Stimulated activated CD4-positive, alpha-beta T cell treated with anti-CD3 and anti-CD28 coated beads, Interleukin-1b, Interleukin-23, amount 100 ng/mL, for 4 hours (primary cell): Measurements from ENCODE around the gene CFAP54.
A peak's percentile ranks its signal among the peaks of the same experiment; 100 is the strongest.
"Not testable (repeated sequence)": the region's sequence is repeated elsewhere in the genome, so short reads cannot be mapped to it uniquely, and the experiment has no call there.

Experiments
- DNase-seq, 2 donors: peaks; one replicate each; pipeline ENCODE4 v3.0.0-alpha.2; 2020; ENCODE audit warnings: low read depth in 2 of 2

The CFAP54 gene

DNA sequence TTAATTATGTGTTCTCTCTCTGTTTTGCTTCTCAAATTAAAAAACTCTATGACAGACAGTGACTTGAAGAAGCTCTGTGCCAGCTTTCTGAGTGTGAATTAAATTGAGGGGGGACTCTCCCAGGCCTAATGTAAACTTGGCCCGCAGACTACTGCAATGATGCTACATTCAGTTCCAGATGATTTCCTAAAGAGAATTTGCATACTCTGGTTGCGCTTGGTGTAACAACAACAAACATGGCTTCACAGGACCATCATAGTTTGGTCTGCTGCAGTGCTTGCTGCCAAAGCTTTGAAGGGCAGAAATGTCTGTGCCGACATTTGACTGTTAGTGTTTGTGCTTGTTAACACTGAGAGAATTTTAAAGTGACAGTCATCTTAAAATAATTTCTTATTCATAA lies 25.0 kb downstream of the CFAP54 start:
- no peak for DNase-seq

DNA sequence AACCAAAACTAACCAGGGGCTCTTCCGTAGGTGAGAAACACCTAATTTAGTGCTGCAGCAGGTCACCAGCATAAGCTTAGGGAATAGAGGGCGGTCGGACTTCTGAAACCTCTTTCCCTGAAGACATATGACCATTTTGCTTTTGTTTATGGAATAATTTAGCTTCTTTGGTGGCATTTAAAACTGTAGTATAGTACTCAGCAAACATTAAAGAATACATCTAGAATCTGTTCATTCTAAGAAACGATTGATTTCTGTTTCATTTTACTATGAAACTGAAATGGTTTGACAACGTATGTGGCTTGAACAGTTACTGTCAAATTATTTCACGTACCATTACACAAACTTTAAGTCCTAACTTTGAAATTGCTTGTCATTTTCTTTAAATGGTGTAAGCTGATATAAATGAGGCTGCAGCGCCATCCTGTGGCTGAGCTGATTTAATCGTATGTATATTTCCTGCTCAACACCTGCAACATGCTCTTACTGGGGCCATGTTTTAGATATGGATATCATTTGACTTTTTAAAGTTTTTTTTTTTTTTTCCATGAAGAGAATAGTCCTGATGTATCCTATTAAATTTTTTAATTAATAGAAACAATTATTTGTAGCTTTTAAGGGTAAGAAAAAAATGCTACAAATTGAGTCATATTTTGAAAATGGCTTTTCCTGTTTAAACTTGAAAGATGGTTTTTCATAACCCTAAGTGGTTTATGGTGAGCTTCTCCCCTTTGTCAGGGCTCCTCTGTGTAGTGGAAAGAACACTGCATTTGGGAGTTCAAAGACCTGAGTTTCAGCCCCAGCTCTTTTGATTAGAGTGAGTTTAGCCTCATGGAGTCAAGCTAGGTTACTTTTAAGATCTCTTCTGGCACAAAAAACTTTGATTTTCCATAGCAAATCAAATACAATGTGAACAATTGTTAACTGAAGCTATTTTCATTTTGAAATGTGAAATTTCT lies 27.4 kb downstream of the CFAP54 start:
- DNase-seq = peak; percentile 81

DNA sequence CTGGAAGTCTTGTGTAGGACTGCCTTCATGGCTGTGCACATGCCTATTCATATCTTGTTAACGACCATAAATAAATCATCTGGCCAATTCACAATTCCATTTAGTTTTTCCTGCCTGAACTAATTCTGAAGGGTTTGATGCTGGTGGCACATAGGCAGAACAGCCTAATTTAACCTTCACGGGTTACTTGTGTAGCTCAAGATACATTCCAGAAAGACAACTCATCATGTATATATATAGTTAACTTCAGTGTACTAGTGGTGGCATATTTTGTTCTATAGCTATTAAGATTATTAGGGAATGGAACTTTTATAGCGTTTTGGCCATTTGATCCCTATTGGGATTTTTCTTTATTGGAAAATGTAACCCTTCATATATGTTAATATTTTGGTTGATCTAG lies 31.4 kb downstream of the CFAP54 start:
- DNase-seq = no peak

- DNase-seq = no peak
Observed at GRCh38 chr12:96521895-96522682, 32.7 kb downstream of the CFAP54 start.

DNA sequence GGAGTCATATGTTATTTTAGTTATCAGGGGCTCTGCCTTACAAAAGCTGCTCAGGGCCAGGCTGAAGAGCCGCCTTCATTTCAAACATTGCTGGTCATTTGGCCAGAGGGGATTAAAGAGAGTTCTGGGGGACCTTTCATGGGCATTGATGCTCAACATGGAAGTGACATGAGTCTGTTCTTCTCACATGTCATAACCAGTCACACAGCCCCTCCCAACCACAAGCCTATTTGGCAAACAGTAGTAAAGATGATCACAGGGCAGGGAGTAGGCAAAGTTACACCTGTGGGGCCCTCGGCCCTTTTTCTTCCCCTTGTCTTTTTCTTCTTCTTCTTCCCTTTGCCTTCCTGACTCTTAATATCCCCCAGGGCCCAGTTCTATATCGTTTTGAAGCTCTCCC lies 33.3 kb downstream of the CFAP54 start:
- DNase-seq = no peak

GRCh38 chr12:96526110-96526509 lies 36.7 kb downstream of the CFAP54 start:
- DNase-seq = no peak

DNA sequence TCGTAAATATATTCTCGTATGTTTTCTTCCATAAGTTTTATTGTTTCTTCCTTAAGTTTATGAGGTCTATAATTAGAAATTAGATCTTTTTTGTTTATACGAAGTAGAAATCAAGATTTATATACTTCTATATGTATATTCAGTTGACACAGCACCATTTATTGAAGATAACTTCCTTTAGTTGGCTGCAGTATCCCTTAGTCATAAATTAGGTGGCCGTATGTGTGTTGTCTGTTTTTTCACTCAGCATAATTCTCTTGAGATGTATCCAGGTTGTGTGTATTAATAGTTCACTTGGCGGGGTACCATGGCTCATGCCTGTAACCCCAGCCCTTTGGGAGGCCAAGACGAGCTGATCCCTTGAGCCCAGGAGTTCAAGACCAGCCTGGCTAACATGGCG lies 40.5 kb downstream of the CFAP54 start:
- DNase-seq = no peak

- DNase-seq = no peak
Observed at GRCh38 chr12:96534339-96534738, 45.0 kb downstream of the CFAP54 start.

DNA sequence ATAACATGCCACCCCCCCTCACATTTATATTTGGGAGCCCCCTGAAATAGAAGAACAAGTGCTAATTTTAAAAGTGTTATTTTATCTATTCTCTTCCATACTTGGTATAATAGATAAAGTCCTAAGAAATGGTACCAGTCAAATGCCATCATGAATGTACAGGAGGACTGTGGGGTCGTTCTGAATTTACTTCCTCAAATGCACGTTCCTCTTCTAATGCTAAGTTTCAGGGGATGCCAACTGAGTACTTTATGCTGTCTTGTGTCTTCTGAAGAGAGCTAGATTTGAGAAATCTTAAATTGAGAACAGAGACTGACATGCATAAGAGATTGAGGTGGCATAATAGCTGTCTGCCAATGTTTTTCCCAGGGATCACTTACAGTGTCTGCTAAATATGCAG lies 59.0 kb downstream of the CFAP54 start:
- no peak for DNase-seq

DNA sequence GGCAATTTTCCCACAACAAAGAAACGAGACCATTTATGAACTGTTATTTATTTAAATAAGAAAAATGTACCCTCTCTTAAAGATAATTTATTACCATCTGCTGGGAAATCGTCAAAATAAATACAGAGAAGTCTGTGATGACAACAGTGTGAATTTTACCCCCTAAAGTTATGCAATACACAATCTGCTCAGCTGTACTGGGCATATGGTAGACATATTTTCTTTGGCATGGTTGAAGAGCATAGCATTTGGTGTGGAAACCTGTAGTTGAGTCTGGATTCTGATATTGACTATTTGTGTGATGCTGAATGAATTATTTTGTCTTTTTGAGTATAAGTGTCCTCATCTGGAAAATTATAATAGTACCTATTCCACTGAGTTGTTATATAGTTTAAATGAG lies 60.0 kb downstream of the CFAP54 start:
- no peak for DNase-seq

DNA sequence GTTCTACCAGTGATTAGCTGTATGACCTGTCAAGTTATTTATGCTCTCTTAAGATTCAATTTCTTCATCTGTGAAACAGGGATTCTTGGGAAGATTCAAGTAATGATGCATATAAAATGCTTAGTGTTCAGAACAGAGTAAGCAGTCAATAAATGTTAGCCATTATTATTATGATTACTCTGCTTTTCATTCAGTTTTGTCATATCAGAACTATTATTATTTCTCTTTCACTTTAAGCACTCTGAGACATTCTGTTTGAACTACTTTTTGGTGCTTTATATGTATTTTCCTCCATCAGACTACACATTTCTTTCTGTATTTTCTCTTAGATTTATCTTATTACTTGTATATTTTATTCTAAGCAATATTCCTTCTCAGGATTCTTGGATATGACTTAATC lies 81.2 kb downstream of the CFAP54 start:
- no peak for DNase-seq

DNA sequence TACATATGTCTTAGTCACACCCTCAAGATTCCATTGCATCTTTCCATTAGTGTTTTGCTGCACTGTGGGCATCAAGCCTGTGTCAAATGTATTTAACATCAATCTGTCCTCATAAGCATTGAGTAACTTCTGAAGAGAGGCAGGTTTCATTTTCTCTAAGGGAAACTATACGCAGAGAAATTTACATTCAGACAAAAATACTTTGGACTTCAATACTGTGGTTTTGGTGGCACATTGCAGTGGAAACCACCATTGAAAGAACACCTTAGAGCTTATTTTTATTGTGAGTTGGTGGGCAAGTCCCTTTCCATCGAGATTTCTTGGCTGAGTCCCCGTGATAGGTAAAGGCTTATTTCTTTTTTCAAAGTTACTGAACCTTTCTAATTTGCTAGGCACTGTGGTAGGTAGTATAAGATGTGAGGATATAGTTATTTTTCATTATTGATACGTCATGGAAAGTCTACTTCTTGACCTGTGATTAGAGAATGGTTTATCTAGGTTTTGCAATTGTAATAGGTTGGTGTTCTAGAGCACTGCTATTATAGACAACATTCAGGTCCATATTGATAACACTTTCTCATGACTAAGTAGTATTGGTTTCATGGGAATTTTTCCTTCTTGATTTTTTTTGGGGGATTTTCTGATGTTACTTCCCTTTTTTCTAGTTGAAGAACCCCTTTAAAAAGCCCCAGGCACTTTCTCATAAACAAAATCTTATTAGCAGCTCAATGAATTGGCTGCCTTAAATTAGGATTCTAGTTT lies 81.9 kb downstream of the CFAP54 start:
- DNase-seq = no peak

DNA sequence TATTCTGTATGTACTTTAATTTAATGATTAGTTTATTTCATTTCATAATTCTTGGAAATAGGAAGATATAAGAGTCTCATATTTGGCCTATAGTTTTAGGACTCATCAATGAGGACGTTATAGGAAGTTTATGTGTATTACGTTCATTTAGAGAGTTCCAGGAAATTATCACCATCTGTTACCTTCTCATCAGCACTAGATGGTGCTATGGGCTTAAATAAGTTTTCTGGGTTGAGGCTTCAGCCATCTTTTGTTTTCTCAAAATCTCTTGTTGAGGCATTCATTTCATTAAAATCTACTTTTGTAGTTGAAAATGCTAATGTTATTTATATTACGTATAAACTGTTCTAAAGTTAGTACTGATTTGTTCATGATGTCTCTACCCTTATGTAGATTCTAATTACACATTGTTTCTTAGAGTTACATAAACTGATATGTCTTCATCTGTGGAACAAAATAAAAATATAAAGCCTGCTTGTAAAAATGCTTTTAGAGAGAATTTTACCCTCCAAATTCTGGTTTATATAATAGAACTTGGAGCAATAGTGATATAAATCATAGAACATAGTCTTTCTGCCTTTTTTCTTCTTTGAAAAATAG lies 89.2 kb downstream of the CFAP54 start:
- no peak for DNase-seq

- DNase-seq = no peak
Observed at GRCh38 chr12:96585977-96586376, 96.6 kb downstream of the CFAP54 start.

GRCh38 chr12:96587691-96588090 lies 98.3 kb downstream of the CFAP54 start:
- DNase-seq = no peak

DNA sequence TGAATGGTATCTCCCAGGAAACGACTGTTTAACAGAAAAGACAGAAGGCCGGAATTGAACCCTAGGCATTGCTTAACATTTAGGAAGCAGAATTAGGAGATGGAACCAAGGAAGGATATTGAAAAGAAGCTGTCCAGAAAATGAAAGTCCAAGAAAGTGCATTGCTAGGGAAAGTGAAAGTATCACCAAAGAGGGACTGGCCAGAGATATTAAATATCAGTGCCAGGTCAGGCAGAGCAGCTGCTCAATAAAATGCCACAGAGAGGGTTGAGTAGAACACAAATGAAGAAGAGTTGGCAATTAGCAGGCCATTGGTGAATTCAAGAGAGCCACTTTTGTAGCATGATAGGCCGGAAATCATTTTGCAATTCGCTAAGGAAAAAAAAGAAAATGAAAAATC lies 101.6 kb downstream of the CFAP54 start:
- DNase-seq = no peak

GRCh38 chr12:96604374-96604773 lies 115.0 kb downstream of the CFAP54 start:
- not testable (repeated sequence) for DNase-seq

GRCh38 chr12:96605684-96606083 lies 116.3 kb downstream of the CFAP54 start:
- DNase-seq = no peak

DNA sequence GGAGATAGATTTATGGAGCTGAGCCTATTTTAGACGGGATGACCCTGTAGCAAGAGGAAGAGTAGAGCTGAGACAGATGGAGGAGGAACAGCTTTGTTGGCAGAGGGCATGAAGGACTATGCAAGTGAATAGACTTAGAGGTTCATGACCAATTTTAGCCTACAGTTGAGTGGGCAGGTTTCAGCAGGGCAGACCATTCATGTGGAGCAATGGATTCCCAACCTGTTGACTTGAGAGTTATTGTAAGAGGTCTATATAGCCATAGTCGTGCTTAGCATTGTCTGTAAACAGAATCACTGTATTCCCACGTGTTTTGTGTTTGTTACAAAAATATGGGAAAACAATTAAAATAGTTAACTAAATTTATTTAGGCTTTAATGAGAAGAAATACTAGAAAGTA lies 116.8 kb downstream of the CFAP54 start:
- no peak for DNase-seq

- DNase-seq = no peak
Observed at GRCh38 chr12:96606644-96607043, 117.3 kb downstream of the CFAP54 start.

- DNase-seq = no peak
Observed at GRCh38 chr12:96617178-96617577, 127.8 kb downstream of the CFAP54 start.

- DNase-seq = no peak
Observed at GRCh38 chr12:96623155-96623554, 133.8 kb downstream of the CFAP54 start.
